Dermis microvascular lymphatic vessel endothelial cell (primary cell): Measurements from ENCODE around the gene AMTN. TPM values are rescaled to one million over a fixed set of nuclear protein-coding genes. Genes with fewer than 3 reads are reported as not detected.

ENCODE experiments used
- DNase-seq, 2 donors: peaks; one replicate each; pipeline versions ENCODE4 v3.0.0 to v3.0.0-alpha.2; 2010; ENCODE audit warnings: low read depth in 2 of 2
- total RNA-seq: library from RNA; depleted of rRNA; stranded (reverse); fragments of >200 nt; gene quantifications from 2 replicates; pipeline ENCODE4 v1.2.1, GENCODE V29; 2014

The AMTN gene
- total RNA-seq, 1 donor from 2014 or later = not detected

- DNase-seq = no peak
Measured at GRCh38 chr4:70559924-70560323, 41.6 kb downstream of the AMTN start.

GRCh38 chr4:70564033-70564432 lies 45.7 kb downstream of the AMTN start:
- no peak for DNase-seq

- no peak for DNase-seq
Measured at GRCh38 chr4:70570796-70571195, 52.4 kb downstream of the AMTN start.

- no peak for DNase-seq
Measured at GRCh38 chr4:70571772-70572171, 53.4 kb downstream of the AMTN start.

GRCh38 chr4:70575964-70576363 lies 57.6 kb downstream of the AMTN start:
- no peak for DNase-seq

- DNase-seq = no peak
Measured at GRCh38 chr4:70577220-70577927, 59.0 kb downstream of the AMTN start.

- no peak for DNase-seq
Measured at GRCh38 chr4:70581980-70582379, 63.6 kb downstream of the AMTN start.

Other genes starting within 250 kb of the AMTN start
- gene CABS1, start 183.6 kb upstream of the AMTN start, total RNA-seq = not detected in 2 replicates
- not detected in 2 replicates for gene SMR3A, start 157.8 kb upstream of the AMTN start, total RNA-seq
- not detected in 2 replicates for gene SMR3B, start 135.4 kb upstream of the AMTN start, total RNA-seq
- gene OPRPN, start 120.6 kb upstream of the AMTN start, total RNA-seq = not detected in 2 replicates
- not detected in 2 replicates for gene MUC7, start 46.4 kb upstream of the AMTN start, total RNA-seq
- not detected in 2 replicates for gene AMBN, start 73.7 kb downstream of the AMTN start, total RNA-seq
- not detected in 2 replicates for gene ENAM, start 110.2 kb downstream of the AMTN start, total RNA-seq
- not detected in 2 replicates for gene JCHAIN, start 147.9 kb downstream of the AMTN start, total RNA-seq
- gene UTP3, start 170.0 kb downstream of the AMTN start, total RNA-seq = 10.8 and 17.1 TPM in 2 replicates
- gene RUFY3, start 203.4 kb downstream of the AMTN start, total RNA-seq = 25.4 and 29.6 TPM in 2 replicates